NCI-H2227 treated with DMSO at 0.1 percent for 48 hours (cell line): ENCODE measurements around the gene NCOA6.
A peak's percentile ranks its signal among the peaks of the same experiment; 100 is the strongest.
"Not testable (repeated sequence)": the region's sequence is repeated elsewhere in the genome, so short reads cannot be mapped to it uniquely, and the experiment has no call there.

ENCODE experiments used
- DNase-seq: peaks from one replicate; lab custom pipeline; 2025; lab: John Stamatoyannopoulos, UW

The NCOA6 gene

DNA sequence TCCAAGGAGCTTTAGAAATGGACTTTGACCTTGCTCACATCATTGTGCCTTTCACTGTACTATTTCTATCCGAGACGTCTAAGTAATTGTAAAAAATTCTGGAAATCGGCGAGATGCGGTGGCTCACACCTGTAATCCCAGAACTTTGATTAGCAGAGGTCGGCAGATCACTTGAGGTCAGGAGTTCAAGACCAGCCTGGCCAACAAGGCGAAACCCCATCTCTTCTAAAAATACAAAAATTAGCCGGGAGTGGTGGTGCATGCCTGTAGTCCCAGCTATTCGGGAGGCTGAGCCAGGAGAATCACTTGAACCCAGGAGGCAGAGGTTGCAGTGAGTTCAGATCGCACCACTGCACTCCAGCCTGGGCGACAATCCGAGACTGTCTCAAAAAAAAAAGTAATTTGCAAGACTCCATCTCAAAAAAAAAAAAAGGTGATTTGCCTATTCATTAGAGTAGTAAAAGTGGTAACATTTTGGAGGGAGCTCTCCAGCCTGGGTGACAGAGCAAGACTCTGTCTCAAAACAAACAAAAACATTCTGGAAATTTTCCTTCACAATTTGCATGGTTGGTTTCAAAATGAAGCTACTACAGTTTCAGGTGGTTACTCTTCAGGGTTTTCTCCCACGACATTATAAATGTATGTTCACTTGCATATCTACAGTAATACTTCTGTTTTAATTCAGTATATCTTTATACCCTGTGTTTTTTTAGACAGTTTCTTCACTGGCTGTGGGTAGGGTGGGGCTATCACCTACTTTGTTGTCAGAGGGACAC, 106.0 kb downstream of the NCOA6 start:
- not testable (repeated sequence) for DNase-seq

DNA sequence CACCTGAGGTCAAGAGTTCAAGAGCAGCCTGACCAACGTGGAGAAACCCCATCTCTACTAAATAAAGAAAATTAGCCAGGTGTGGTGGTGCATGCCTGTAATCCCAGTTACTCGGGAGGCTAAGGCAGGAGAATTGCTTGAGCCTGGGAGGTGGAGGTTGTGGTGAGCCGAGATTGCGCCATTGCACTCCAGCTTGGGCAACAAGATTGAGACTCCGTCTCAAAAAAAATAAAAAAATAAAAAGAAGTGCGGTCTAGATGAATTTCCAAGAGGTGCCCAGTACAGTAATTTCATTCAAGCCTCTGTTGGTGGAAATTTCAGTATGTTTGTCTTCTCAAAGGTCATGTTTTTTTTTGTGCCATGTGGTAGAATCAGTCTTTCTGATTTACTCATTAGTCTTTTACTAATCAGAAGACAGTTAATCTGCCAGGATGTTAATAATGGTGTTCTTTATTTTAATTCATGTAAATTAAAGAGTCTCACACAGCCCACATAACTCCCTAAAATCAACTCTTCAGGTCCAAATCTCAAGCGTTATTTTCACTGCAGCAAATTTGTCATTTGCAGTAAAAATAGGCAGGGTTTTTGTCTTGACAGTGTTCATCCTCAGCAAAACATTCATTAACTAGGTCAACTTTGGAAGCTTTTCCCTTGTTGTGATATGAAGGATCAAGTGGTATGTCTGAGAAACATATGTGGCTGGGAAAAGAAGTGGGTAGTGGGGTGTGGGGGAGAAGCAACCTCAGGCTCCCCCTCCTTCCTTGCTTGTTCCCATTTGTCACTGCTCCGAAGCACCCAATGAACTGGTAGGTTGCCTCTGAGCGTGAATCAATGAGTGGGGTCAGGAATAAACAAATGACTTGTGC, 108.0 kb downstream of the NCOA6 start:
- DNase-seq = no peak

DNA sequence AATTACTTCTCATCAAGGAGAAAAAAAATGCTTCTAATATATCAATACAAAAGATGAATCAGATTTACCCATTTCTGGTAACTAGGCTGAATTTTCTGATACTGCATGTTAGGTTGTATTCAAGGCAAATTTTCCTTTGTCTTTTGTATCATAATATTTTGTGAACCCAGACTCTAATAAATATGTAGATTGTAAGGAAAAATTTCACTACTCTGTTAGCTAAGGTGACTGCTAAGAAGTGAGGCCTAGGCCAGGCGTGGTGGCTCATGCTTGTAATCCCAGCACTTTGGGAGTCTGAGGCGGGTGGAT, 108.6 kb downstream of the NCOA6 start:
- DNase-seq = no peak

DNA sequence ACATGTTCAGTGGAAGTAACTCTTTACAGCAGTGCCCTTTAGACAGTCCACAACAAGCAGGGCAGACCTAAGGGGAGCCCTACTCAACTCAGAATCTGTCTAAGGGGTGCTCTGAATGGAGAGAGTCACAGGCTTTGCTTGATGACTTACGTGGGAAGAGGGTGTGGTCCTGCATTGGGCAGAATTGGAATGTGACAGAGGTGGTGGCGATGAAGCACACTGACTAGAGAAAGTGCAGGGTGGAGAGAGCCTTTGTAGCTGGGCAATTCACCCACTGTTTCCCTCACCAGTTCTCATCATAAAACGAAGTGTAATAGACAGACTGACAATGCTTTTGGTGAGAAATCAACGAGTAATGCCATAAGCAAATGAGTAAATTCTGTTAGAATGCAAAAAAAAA, 110.1 kb downstream of the NCOA6 start:
- DNase-seq = no peak

DNA sequence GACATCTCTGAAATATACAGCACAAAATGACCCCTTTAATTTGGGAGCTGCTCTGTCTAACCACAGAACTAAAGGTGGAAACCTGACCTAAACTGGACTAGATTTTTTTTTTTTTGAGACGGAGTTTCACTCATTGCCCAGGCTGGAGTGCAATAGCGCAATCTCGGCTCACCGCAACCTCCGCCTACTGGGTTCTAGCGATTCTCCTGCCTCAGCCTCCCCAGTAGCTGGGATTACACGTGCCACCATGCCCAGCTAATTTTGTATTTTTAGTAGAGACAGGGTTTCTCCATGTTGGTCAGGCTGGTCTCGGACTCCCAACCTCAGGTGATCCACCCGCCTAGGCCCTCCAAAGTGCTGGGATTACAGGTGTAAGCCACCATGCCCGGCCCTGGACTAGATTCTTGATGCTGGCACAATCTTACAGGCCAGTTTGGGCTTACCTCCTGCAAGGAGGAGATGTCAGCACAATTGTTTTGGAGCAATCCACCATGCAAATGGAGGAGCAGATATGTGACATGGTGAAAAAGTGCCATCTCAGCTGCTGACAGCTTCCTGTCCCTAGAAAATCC, 111.4 kb downstream of the NCOA6 start:
- not testable (repeated sequence) for DNase-seq

DNA sequence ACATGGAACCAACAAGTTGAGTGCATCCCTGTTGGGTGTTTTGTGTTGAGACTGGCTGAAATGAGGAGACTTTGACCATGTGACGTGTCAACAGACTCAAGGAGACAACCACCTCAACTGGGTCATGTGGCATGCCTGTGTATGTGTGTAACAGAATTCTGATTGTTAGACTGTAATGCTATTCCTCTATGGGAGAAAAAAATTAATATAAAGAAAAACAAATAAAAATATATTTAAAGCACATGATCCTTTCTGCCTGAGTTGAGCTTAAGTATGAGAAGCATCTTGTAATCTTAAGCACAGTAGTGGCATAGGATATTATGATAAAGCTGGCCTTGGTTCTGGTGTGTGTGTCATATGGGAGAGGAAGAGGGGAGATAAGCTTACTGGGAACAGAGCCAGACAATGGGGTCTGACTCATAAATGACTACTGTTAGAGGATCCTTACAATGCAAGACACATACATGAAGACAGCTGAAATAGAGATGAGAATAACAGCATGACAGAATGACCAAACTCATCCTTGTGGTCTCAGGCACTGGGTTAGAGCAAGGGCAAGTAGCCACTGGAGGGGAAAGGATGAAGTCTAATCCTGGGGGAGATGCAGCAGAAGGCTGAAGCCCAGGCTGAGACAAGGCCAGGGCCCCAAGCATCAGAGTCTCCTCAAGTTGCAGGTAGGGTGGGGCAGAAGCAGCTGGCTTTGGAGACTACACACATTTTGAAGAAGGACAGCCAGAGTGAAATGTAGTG, 112.1 kb downstream of the NCOA6 start:
- no peak for DNase-seq

DNA sequence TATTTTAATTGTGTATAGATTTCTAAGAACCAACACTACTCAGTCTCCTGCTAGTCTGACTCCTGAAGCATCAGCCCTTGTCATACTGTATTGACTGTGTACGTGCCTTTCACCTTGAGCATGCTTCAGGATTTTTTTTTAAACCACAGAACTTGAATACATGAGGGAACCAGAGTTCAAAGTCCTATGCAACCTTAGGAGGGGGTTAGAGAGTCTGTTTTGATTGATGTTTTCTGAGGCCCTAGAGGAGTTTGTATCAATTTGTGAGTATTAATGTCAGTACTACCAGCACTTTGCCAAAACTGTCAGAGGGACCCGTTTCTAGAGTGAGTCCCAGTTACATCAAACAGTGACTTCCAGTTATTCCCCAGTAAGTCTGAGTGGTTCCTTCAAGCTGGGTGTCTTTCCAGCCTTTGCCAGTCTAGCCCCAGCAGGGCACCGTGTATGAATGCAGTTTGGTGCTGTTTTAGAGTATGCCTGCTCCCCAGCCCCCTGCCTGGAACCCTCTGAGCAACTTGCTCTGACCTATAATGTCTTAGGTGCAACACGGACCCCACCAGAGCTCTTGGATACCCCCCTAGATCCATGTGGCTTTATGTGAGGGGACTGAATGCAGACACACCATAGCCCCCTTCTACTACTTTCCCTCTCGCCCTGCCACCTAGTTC, 112.8 kb downstream of the NCOA6 start:
- DNase-seq = no peak

DNA sequence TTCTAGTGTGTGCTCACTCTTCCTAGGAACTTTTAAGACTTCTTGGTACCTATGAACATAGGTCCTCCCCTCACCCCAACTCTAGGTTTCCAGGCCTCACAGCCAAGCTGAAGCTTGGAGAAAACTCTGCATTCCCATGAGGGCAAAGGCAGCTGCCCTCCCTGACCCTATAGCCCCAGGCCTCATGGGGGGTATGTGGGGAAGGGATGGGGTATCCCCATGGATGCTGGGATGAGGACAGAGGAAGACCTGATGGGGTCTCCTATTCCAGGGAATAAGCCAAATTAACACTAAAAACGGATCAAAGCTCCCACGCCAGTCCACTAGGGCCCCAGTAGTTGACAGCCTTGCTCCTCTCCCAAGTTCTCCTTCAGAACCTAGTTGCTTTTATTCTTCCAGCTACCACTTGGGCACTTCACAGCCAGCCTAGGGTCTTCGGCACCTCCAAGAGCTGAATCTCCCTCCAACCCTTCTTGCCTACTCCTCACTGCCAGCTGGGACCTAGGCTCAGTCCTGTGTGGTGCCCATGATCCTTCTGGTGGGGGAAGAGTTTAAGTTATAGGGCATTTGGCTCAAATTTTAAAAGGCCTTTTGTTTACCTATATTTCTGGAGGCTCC, 113.5 kb downstream of the NCOA6 start:
- DNase-seq = no peak

DNA sequence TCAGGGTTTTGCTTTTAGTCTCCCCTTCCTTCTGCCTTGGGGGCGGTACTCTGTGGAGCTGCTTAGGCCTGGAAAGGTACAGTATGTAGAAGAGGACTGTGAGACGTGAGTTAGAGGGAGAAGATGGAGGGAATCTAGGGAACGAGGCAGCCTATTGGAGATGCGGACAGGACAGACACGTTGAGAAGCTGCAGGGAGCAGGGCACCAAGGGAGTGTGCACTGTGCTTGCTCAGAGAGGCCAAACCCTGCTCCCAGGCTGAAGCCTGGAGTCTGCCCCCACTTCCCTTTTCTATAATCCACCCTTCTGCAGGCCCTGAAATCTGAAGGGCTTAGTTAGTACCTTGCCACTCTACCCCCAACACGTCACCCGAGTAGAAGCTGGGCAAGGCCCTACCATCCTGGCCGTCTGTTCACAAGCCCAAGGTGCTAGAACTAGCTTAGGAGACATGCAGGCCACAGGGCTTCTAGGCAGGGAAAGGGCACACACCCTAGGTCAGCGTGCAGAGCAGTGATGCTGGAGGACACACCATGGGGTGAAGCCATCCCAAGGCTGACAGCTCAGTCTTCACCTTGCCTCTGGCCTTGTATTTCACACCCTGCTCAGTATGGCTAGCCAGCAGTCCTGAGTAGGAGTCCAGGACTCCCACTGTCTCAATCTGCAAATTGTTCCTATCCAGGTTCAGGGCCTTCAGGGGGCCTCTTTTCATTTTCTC, 114.4 kb downstream of the NCOA6 start:
- DNase-seq = no peak

DNA sequence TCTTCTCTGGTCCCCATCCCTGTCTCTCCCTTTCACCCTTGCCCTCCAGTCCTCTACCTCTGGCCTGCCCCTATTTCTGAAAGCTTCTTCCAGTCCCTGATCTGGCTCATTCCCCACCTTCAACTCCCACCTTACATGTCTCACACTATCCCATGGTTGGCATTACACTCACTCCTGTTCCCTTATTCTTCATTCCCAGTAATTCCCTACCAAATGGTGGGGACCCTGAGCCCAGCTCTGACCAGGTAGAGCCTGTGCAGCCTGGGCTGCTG, 114.9 kb downstream of the NCOA6 start:
- no peak for DNase-seq

DNA sequence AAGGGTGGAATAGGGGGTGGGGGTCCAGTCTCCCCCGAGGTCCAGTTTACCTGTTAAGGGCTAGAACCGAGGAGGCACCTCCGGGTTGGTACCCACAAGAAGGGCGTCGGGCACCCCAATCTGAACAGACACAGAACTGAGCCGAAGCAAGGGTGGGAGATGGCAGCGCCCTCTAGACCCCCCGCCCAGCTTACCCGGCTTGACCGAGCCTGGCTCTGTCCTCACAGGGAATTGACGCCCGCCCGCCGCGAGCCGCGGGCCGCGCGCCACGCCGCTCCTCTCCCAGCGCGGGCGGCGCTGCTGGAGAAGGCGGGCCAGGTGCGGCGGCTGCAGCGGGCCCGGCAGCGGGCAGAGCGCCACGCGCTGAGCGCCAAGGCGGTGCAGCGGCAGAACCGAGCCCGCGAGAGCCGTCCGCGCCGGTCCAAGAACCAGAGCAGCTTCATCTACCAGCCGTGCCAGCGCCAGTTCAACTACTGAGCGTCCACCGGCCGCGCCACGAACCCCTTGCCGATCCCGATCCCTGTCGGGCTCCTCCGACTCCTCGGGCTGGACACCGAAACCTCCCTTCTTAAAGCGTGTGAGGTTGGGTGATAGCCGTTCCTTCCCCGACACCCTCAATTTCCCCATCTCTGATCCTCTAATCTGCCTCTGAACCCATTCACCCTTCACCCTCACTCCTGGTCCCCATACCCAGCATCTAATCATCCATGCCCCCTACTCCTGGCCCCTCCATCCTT, 115.5 kb downstream of the NCOA6 start:
- peak; percentile 77 for DNase-seq

DNA sequence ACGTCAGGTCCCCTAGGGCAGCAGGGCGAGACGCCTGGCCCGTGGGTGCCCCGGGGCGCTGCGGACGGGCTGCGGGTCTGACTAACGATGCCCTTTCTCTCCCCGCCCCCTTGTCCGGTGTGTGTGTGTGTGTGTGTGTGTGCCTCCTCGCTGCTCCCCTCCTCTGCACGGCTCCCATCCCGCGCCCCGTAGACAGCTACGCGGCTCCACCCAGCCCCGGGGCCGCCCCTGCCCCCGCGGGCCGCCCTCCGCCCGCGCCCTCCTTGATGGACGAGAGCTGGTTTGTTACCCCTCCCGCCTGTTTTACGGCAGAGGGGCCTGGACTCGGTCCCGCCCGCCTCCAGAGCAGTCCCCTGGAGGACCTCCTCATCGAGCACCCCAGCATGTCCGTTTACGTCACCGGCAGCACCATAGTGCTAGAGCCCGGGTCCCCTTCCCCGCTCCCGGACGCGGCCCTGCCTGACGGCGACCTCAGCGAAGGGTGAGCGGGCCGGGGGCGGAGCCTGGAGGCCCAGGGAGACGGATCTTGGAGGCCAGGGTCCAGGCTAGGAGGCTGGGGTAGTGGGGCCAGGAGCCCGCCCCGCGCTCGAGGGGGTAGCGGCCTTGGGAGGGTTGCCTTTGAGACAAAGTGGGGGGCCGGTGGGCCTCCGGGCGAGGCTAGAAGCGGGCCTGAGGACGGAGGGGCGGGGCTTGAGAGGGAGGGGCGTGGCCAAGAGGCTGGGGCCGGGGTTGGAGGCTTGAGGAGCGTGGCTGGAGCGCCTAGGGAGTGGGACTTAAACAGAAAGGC, 116.2 kb downstream of the NCOA6 start:
- DNase-seq = peak; percentile 77

DNA sequence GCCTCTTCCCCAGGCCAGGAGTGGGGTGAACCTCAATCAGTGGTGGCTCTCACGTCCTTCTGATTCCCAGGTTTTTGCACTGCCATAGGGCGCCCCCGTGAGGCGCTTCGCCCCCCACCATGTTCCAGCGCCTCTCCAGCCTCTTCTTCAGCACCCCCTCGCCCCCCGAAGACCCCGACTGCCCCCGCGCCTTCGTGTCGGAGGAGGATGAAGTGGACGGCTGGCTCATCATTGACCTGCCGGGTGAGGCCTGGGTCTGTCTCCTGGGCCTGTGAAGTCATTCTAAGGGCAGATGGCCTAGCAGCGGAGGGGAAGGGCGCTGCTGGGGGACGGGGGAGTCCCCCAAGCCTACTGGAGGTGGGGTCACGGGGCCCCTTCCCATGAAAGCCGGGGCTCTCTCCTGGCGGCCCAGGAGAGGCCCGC, 116.8 kb downstream of the NCOA6 start:
- DNase-seq = peak; percentile 58

DNA sequence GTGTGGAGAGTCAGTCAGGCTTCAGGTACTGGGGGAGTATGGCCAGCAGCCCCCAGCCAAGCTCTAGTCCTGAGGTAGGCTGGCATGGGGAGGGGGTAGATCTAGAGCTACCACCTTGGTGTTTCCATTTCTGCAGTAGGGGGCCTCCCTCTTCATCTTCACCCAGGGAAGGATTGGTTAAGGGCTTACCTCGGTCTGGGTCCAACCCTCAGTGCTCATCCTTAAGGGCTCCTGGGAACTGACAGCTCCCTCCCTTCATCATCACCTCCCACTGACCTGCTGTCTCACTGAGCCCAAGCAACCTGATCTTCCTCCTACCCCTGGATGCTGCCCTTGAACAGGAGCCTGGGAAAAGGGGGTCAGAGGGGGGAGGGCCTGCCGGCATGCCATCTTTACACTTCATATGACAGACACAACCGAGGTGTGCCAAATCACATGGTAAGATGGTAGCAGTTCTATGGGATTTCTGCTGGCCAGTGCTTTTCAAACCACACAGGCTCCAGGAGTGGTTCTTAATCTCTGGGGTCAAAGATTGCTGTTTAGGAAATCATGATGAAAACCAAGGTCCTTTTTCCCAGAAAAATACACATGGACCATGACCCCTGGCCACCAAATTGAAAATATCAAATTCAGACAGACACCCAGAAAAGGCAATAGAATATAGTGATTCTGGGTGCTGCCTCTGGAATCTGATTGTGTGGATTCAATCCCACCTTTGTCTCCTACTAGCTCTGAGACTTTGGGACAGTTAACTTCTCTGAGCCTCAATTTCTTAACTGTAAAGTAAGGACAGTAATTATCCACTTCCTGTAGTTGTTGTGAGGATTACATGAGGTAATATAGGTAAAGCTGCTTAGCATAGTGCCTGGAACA, 118.3 kb downstream of the NCOA6 start:
- no peak for DNase-seq

DNA sequence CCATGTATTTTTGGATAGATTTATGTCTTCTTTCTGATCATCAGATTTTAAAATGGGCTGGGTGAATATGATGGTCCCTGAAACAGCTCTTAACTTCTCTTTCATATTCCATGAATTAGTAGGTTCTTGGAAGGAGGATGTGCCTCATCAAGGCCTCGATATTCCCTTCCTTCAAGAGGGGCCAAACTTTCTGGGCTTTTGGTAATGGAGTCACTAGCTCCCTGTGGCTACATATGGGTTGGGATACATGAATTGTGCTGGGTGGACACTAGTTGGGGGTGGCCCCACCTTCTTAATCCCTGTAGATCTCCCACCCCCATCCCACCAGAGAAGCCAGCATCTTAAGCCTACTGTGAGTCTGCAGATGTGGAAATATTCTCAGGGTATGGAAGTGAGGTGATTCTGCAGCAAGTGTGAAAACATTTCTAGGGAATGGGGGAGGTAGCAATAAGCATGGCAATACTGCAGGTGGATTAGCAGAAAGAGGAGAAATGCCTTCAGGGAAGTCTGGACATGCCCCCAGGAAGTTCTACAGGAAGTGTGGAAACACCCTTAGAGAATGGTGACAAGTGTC, 119.1 kb downstream of the NCOA6 start:
- DNase-seq = no peak

DNA sequence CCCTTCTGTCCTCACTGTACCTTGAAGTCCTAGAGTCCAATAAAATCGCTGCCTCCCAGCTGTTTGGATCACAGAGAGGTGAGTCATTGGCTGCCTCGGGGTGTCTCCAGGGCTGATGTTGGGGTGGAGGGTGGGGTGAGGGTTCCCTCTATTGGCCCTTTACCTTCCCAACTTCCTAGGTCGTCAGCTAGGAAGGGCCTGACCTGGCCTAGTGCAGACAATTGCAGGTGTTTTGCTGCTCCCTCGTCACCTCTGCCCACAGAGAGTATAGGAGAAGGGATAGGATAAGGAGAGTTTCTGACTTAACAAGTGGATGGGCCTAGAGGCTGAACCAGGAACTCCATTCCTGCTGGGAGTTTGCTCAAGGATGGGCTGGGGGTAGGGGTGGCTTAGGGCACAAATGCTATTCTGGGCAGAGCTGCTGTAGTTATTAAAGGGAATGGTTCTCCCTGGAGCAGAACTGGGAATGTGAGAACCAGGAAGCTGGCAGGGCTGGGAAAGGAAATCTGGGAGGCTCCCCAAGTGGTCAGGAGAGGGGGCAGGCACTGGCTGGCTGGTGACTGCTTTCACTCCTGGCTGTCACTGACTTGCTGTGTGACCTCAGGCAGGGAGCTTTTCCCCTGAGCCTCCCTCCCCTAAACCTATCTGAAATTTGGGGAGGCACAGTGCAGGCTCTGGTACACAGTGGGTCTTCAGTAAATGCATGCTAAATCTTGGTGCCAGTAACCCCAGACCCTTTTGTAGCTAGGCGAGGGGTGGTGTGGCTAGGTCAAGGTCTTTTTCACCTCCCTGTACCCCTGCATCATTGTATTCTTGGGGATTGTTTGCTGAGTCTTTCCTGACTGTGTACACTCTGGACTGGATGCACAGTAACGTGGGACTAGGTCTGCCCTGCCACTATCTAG, 119.8 kb downstream of the NCOA6 start:
- DNase-seq = no peak

DNA sequence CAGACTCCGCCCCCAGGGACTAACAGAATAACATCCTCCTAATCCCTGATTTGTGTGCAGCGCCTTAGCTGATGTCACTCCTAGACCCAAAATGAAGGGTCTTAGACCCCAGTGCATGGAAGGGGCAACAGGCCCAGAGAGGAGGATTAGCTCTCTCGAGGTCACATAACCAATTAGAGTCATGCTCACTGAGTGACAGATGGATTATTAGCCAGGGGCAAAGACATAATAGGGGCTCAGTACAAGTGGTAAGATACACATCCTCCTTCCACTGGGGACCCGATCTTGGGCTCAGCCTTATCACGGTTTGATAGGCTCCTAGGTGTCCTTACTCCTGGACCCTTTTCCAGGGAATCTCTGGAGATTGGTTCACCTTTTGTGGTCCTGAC, 120.4 kb downstream of the NCOA6 start:
- no peak for DNase-seq
